Stimulated activated CD4-positive, alpha-beta T cell treated with anti-CD3 and anti-CD28 coated beads, Interleukin-1b, Interleukin-23, amount 100 ng/mL, for 48 hours (primary cell): ENCODE results near the gene LRRC4C.

Experiments
- DNase-seq: peaks from one replicate; pipeline ENCODE4 v3.0.0-alpha.2; 2020

The LRRC4C gene

DNA sequence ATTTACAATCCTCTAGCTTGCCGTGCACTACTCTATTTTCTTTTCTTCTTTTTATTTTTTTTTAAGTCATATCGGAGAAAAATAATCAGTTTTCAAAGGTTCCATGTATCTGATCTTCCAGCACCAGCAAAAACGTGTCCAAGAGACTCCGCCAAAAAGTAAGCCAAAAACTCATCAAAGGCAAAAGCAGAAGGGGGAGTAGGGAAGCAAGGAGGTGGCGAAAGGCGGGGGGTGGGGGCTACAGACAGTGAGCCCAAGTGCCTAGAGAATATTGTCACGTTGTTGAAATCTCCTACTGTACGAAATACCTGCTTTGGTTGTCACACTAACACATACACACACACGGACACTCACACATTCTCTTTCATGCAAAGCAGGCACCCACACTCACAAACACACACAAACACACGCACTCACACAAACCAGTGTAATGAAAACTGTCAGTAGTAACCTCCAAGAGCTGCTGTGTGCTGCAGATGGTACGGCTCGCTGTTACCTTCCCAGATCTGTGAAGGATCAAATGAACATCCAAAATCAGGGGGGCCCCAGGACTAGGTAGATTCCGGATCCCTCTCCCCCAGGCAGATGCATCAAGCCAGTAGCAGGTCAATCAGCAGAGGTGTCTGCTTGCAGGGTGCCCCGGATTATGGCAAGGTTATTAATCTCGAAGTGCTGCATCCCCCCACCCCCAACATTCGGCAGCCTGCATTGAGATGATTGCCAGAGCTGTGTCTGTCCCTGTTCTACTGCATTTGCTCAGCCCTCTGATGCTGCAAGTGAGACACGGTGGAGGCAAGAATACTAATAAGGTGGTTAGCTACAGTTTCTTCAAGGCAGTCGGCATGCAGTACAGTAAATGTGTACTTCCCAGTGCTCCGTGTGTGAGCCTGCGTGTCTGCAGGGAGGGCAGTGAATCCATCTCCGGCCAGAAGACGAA, at the start of gene LRRC4C:
TSS of gene LRRC4C (minus strand) at position 188 of the 937 bp plus-strand sequence.
- DNase-seq = no peak

DNA sequence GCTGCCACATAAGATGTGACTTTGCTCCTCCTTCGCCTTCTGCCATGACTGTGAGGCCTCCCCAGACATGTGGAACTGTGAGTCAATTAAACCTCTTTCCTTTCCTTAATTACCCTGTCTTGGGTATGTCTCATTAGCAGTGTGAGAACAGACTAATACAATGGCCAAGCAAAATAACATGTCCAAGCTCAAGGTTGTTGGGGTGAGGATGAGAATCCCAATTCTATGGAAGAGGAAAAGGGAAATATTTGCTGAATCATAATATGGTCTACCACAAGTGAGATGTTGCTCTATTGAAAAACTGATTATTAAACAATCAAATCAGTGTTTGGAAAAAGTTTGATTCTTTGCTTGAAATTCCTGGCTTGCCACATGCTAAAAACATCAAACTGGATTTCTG, 48.7 kb upstream of the LRRC4C start:
- no peak for DNase-seq

- DNase-seq = no peak
These were observed 40.0 kb upstream of the LRRC4C start for GRCh38 chr11:41499429-41499828.

DNA sequence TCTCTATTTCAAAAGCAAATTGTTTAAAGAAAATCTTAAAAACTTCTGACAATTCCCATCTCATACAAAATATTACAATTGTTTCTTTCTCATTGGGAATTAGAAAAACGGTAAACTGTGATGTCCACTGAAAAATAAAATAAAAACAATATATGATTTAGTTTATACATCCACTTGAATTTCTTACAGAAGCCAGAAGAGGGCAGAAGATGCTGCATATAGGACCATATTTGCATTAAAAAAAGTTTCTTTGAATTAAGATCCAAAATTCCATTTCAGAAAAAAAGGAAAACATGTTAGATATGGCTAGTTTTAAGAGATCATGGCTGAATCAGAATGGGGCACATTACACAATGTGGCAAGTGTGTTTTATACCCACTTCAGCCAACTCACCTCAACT, 39.3 kb upstream of the LRRC4C start:
- no peak for DNase-seq

DNA sequence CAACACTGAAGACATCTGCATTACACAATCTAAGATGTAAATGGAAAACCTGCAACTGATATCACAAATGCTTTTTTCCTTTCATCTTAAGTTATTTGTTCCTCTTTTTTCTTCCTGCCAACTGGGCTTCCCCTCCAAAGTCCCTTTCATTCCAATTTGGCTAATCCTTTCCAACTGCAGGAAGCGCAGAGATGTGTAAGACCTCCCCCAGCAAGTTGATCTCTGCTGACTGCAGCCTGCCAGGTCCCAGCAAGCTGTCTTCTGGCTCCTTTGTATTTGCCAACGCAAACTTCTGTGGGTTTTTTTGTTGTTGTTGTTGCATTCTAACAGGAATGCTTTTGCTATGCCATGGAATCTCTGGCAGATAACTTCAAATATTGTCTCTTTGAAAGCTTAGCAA, 38.5 kb upstream of the LRRC4C start:
- no peak for DNase-seq

DNA sequence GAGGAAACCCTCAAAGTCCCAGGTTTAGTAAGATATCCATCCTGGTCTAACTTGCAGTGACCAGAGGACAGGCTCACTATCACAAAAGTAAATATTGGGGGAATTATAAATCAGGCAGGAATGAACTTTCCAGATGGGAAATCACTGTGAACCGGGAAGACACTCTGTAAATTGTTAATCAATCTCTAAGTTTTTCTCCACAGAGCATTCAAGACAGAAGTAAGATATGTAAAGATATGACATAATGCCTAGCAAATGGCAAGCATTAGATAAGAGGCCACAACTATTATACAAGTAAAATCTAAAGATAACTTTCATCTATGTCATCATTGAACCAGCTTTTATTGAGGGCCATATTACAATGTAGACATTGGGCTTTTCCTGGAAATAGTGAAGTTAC, 35.3 kb upstream of the LRRC4C start:
- DNase-seq = no peak

GRCh38 chr11:41486424-41486823, 27.0 kb upstream of the LRRC4C start:
- DNase-seq = no peak

- no peak for DNase-seq
These were observed 24.5 kb upstream of the LRRC4C start for GRCh38 chr11:41483956-41484355.

DNA sequence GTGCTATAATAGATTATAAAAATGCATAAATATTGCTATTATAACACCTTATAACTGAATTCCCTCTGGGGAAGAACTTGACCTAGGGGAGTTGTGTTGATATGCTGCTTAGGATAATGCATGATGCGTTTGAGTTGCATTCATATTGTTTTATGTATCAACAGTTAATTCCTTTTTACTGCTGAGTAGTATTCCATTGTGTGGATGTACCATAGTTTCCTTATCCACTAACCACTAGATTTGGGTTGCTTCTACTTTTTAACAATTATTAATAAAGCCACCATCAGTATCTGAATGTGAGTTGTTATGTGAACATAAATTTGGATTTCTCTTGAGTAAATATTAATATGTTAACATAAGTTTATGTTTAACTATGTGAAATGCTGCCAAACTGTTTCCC, 19.7 kb upstream of the LRRC4C start:
- DNase-seq = no peak

- DNase-seq = no peak
These were observed 1.7 kb upstream of the LRRC4C start for GRCh38 chr11:41461057-41461681.

GRCh38 chr11:41458641-41459040, 811 bp downstream of the LRRC4C start:
- no peak for DNase-seq

- DNase-seq = no peak
These were observed 1.3 kb downstream of the LRRC4C start for GRCh38 chr11:41458154-41458553.

- no peak for DNase-seq
These were observed 2.0 kb downstream of the LRRC4C start for GRCh38 chr11:41457216-41458014.

DNA sequence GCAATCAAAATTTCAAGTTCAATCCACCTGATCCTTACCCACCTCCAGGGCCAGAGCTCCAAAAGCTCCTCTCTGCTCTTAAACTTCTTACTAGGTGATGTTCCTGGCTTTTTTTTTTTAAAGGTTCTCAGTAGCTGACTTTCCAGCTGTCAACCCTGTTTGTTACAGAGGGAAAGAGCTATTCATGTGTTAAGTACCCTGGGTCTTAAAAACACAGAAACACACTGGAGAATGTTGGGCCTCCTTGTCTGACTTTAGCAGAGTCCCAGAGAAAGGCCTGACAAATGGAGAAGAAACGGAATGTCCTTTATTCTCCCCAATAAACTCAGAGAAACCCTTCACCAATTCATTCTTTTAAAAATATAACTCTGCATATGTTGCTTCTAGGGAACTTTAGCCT, 3.2 kb downstream of the LRRC4C start:
- DNase-seq = no peak

GRCh38 chr11:41451011-41451410, 8.4 kb downstream of the LRRC4C start:
- no peak for DNase-seq

- no peak for DNase-seq
These were observed 9.9 kb downstream of the LRRC4C start for GRCh38 chr11:41449483-41450050.

GRCh38 chr11:41446566-41446965, 12.9 kb downstream of the LRRC4C start:
- DNase-seq = no peak

- DNase-seq = no peak
These were observed 13.3 kb downstream of the LRRC4C start for GRCh38 chr11:41446107-41446506.

- DNase-seq = no peak
These were observed 22.4 kb downstream of the LRRC4C start for GRCh38 chr11:41437006-41437490.

- no peak for DNase-seq
These were observed 23.9 kb downstream of the LRRC4C start for GRCh38 chr11:41435531-41435930.

DNA sequence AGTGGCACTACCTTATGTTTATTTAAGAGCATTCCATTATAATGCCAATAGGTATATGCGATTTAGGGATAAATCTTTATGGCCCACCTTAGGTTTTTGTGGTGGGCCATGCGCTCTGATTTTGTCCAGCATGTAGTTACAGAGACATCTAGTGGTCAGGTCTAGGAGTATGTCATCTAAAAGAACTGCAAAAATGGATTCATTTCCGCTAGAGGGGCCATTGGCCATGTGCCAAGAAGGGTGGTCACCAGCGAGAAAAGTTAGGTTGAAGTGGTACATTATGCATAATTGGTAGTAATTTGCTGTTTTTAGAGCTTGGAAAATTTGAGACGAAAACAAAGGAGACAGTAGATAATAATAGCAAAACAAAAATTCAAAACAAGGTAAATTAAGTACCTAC, 27.7 kb downstream of the LRRC4C start:
- DNase-seq = no peak

- no peak for DNase-seq
These were observed 39.6 kb downstream of the LRRC4C start for GRCh38 chr11:41419901-41420300.
